SH-SY5Y (cell line): ENCODE data around the gene PLCXD3.

Experiments
- GATA2 ChIP-seq: IDR thresholded peaks from 2 replicates; pipeline ENCODE4 v1.6.1; 2011; ENCODE audit warnings: mild to moderate bottlenecking, low read depth, low read length
- GATA3 ChIP-seq: IDR thresholded peaks from 2 replicates; pipeline ENCODE4 v1.6.1; 2011; ENCODE audit warnings: low read depth, mild to moderate bottlenecking, low read length, moderate library complexity

DNA sequence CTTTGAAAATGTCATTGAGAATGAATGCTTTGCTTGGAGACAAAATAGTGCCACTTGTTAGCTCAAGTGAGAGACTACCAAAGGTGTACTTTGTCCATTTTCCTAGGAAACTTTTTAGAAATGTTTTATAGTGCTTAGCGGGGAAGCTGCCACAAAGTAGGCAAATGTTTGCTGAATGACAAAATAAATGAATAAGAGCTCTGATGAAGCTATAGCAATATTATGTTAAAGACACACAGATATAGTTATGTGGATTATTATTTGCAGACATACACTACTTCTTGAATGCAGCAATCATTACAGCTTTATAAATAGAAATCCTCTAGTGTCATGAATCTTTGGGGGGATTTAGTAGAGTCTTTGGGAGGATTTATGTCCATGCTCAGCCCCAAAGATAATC lies 204.4 kb downstream of the PLCXD3 start:
- no peak for TF ChIP-seq GATA3
- no peak for TF ChIP-seq GATA2
